Stimulated activated naive CD8-positive, alpha-beta T cell treated with anti-CD3 and anti-CD28 coated beads, Interleukin-15, Interleukin-2, amounts not matched to agents 100 ng/mL and 50 ng/mL, for 24 hours (primary cell): ENCODE data around the gene MEGF8.

ENCODE experiments used
- H3K27ac Mint-ChIP-seq: one replicate; pipeline ENCODE4 v1.8.0; 2021; ENCODE audit warnings: mild to moderate bottlenecking, mixed read lengths
- H3K27me3 Mint-ChIP-seq: one replicate; pipeline ENCODE4 v1.8.0; 2021; ENCODE audit warnings: mixed read lengths
- H3K36me3 Mint-ChIP-seq: one replicate; pipeline ENCODE4 v1.8.0; 2021; ENCODE audit warnings: low read depth, mixed read lengths
- H3K4me1 Mint-ChIP-seq: one replicate; pipeline ENCODE4 v1.8.0; 2021; ENCODE audit warnings: low read depth, mixed read lengths
- H3K4me3 Mint-ChIP-seq: one replicate; pipeline ENCODE4 v1.8.0; 2021; ENCODE audit warnings: mild to moderate bottlenecking, mixed read lengths
- H3K9me3 Mint-ChIP-seq: one replicate; pipeline ENCODE4 v1.8.0; 2021; ENCODE audit warnings: mixed read lengths

Gene MEGF8

DNA sequence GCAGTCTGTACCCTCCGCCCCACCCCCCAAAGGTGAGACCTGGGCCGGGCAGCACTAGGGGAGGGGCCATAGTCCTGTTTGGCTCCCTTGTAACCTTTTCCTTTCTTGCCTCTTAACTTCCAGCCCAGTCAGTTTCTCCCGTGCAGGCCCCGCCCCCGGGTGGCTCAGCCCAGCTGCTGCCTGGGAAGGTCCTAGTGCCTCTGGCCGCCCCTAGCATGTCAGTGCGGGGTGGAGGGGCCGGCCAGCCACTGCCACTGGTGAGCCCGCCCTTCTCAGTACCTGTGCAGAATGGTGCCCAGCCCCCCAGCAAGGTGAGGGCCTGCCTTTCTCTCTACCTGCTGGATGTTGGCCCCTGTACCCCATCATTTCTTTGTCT, 34.0 kb upstream of the MEGF8 start:
- Mint-ChIP-seq H3K4me1 (peaks cover 5% of the 10 kb centered on the region), H3K36me3 (peaks cover 14% of the 10 kb centered on the region), H3K4me3 (no peak overlapping the region), H3K27me3 (no peaks in the 10 kb centered on the region), H3K27ac (no peak overlapping the region), H3K9me3 (no peaks in the 10 kb centered on the region)

DNA sequence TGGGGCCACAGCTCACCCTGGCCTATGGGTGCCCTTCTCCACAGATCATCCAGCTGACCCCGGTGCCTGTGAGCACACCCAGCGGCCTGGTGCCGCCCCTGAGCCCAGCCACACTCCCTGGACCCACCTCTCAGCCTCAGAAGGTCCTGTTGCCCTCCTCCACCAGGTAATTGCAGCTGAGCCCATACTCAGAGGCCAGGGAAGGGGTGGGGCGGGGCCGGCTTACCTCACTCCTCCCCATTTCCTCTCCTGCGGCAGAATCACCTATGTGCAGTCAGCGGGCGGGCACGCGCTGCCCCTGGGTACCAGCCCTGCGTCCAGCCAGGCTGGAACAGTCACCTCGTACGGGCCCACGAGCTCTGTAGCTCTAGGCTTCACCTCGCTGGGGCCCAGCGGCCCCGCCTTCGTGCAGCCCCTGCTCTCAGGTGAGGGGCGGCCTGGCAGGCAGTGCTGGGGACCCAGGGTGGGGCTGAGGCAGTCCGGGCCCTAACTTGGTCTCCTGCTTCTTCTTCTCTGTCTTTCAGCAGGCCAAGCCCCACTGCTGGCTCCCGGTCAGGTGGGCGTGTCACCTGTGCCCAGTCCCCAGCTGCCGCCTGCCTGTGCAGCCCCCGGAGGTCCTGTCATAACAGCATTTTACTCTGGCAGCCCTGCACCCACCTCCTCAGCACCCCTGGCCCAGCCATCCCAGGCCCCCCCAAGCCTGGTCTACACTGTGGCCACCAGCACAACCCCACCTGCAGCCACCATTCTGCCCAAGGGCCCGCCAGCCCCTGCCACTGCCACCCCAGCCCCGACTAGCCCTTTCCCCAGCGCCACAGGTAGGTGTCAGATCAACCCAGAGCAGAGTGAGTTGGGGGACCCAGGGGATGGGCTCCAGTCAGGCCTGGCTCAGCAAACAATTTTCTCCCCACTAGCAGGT, 33.1 kb upstream of the MEGF8 start:
- H3K27me3 Mint-ChIP-seq = no peaks in the 10 kb centered on the region
- H3K4me3 Mint-ChIP-seq = no peak overlapping the region
- H3K4me1 Mint-ChIP-seq = peaks cover 5% of the 10 kb centered on the region
- H3K36me3 Mint-ChIP-seq = peaks cover 19% of the 10 kb centered on the region
- H3K9me3 Mint-ChIP-seq = no peaks in the 10 kb centered on the region
- H3K27ac Mint-ChIP-seq = no peak overlapping the region

DNA sequence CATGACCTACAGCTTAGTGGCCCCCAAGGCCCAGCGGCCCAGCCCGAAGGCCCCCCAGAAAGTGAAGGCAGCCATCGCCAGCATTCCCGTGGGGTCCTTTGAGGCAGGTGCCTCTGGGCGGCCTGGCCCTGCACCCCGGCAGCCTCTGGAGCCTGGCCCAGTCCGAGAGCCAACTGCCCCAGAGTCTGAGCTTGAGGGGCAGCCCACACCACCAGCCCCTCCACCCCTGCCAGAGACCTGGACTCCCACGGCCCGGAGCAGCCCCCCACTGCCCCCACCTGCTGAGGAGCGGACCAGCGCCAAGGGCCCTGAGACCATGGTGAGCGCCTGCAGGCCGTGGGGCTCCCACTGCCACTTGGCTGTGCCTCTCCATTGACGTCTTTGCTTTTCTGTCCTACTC, 32.5 kb upstream of the MEGF8 start:
- H3K36me3 Mint-ChIP-seq = peaks cover 19% of the 10 kb centered on the region
- no peak overlapping the region for H3K27ac Mint-ChIP-seq
- peaks cover 5% of the 10 kb centered on the region for H3K4me1 Mint-ChIP-seq
- no peaks in the 10 kb centered on the region for H3K9me3 Mint-ChIP-seq
- H3K27me3 Mint-ChIP-seq = no peaks in the 10 kb centered on the region
- H3K4me3 Mint-ChIP-seq = no peak overlapping the region

DNA sequence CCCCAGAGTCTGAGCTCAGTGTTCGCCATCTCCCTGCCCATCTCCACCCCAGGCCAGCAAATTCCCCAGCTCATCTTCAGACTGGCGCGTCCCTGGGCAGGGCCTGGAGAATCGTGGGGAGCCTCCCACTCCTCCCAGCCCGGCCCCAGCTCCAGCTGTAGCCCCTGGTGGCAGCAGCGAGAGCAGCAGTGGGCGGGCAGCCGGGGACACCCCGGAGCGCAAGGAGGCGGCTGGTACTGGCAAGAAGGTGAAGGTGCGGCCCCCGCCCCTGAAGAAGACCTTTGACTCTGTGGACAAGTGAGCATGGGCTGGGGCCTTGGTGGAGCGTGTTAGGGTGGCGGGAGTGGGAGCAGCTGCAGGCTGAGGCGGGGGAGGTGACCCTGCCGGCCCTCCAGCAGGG, 31.9 kb upstream of the MEGF8 start:
- Mint-ChIP-seq H3K4me1 (peaks cover 5% of the 10 kb centered on the region), H3K27ac (no peak overlapping the region), H3K27me3 (no peaks in the 10 kb centered on the region), H3K4me3 (no peak overlapping the region), H3K9me3 (no peaks in the 10 kb centered on the region), H3K36me3 (peaks cover 19% of the 10 kb centered on the region)

DNA sequence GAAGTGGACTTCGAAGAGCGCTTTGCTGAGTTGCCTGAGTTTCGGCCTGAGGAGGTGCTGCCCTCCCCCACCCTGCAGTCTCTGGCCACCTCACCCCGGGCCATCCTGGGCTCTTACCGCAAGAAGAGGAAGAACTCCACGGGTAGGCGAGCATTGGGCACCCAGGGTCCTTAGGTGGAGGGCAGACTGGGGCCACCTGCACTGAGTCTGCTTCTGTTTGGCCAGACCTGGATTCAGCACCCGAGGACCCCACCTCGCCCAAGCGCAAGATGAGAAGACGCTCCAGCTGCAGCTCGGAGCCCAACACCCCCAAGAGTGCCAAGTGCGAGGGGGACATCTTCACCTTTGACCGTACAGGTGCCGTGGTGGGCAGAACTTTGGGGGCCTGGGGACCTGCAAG, 31.5 kb upstream of the MEGF8 start:
- no peaks in the 10 kb centered on the region for H3K27me3 Mint-ChIP-seq
- H3K4me3 Mint-ChIP-seq = no peak overlapping the region
- H3K27ac Mint-ChIP-seq = no peak overlapping the region
- peaks cover 19% of the 10 kb centered on the region for H3K36me3 Mint-ChIP-seq
- no peaks in the 10 kb centered on the region for H3K9me3 Mint-ChIP-seq
- H3K4me1 Mint-ChIP-seq = peaks cover 5% of the 10 kb centered on the region

DNA sequence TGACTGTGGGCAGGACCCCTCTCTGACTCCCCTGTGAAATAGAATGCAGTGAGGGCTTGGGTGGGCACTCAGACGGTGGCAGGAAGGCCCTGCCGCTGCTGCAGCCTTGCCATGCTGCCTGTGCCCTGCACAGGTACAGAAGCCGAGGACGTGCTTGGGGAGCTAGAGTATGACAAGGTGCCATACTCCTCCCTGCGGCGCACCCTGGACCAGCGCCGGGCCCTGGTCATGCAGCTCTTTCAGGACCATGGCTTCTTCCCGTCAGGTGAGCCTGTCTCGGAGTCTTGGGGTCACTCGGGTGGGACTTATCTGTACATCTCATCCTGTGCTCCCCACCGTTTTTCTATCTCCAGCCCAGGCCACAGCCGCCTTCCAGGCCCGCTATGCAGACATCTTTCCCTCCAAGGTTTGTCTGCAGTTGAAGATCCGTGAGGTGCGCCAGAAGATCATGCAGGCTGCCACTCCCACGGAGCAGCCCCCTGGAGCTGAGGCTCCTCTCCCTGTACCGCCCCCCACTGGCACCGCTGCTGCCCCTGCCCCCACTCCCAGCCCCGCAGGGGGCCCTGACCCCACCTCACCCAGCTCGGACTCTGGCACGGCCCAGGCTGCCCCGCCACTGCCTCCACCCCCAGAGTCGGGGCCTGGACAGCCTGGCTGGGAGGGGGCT, 30.8 kb upstream of the MEGF8 start:
- Mint-ChIP-seq H3K27ac (no peak overlapping the region), H3K36me3 (peaks cover 18% of the 10 kb centered on the region), H3K9me3 (no peaks in the 10 kb centered on the region), H3K4me3 (no peak overlapping the region), H3K4me1 (peaks cover 5% of the 10 kb centered on the region), H3K27me3 (no peaks in the 10 kb centered on the region)

DNA sequence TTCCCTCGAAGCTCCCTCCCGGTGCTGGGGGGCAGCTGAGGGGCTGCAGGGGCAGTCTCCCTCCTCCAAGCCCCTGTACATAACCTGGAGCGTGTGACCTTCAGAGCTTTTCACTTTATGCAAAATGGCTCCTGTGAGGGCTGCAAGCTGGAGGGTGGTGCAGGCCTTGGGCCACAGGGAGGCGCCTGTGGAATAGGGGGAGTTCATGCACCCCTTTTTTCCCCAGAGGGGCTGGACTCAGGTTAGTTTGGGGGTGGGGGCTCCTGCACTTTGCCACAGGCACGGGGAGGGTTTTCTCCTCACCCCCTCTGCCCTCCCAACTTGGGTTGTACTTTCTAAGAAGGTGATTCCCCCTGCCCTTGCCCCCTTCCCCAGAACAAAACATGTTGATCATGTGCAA, 30.1 kb upstream of the MEGF8 start:
- Mint-ChIP-seq H3K36me3 (peaks cover 15% of the 10 kb centered on the region), H3K27me3 (no peaks in the 10 kb centered on the region), H3K9me3 (no peaks in the 10 kb centered on the region), H3K4me3 (no peak overlapping the region), H3K27ac (no peak overlapping the region), H3K4me1 (peaks cover 5% of the 10 kb centered on the region)

DNA sequence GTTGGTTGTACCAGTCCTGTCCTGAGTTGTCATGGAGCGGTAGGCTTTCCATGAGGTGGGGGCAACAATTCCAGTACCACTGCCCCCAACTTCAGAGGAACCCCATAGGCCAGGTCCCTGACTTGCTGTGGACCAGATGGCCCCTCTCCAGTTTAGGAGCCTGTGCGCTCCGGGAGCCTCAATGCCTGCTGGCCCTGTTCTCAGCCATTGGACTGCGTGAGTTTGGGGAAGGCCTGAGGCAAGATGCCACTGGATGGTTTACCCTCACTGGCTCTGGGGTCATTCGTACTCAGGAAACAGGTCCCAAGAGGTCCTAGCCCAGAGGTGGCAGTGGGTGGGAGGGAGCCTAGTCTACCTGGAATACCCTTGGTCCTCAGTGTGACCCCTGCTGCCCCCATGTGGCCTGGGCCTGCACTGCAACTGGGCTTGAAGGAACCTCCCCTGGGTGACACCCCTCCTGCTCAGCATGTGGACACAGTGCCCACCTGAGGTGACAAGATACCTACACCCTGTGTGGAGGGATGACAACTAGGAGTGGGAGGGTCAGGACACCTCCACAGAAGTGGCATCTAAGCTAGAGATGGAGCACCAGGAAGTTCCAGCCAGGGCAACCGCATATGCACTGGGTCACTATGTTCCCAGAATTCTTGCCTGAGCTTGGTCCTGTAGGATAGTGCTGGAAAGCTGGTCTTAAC, 29.5 kb upstream of the MEGF8 start:
- peaks cover 5% of the 10 kb centered on the region for H3K4me1 Mint-ChIP-seq
- H3K9me3 Mint-ChIP-seq = no peaks in the 10 kb centered on the region
- peaks cover 15% of the 10 kb centered on the region for H3K36me3 Mint-ChIP-seq
- H3K27ac Mint-ChIP-seq = no peak overlapping the region
- no peaks in the 10 kb centered on the region for H3K27me3 Mint-ChIP-seq
- no peak overlapping the region for H3K4me3 Mint-ChIP-seq

DNA sequence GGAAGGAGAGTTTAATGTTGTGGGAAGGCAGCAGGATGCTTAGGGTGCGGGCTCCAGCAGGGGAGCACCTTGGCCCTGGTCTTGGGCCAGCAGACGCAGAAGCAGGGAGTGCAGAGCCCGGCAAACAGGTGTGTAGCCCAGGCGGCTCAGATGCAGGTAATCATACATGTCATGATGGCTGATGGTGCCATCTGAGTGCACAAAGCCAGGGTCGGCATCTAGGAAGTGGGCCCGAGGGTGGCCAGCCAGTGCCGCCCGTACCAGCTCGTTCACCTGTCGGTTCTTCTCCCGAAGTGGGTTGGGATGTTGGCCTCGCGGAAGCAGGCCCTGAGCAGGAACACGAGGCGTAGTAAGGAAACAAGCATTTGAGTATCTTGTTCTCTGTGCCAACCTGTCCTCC, 28.4 kb upstream of the MEGF8 start:
- peaks cover 15% of the 10 kb centered on the region for H3K36me3 Mint-ChIP-seq
- no peaks in the 10 kb centered on the region for H3K27me3 Mint-ChIP-seq
- no peak overlapping the region for H3K27ac Mint-ChIP-seq
- no peaks in the 10 kb centered on the region for H3K9me3 Mint-ChIP-seq
- peaks cover 15% of the 10 kb centered on the region for H3K4me1 Mint-ChIP-seq
- H3K4me3 Mint-ChIP-seq = no peak overlapping the region

DNA sequence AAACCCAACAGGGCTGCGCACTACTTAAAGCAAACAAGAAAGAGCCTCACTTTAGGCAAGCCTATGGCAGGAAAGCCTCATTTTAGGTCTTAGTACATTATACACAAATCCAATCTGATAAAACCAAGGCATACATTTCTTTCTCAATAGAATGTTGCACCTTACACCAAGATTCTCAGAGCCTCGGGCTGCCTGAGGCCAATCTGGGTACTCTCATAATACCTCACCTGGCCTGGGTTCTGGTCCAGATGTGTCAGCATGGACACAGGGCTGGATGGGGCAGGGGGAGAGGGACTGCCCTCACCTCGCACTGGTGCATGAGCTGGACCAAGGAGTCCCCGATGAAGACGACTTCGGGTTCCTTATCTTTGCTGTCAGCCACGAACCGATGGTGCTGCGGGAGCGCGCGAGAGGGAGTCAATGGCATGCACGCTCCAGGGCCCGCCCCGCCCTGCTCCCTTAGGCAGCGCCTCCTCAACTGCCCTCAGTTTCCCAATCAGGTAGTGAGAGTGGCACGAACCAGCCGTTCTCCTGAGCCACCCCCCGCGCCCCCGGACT, 23.7 kb upstream of the MEGF8 start, which contains the start of gene PRR19:
Gene PRR19, plus strand, starts transcription at position 487 of the 558 bp plus-strand sequence. CDS start 7,453 bp downstream, outside the sequence.
- Mint-ChIP-seq H3K9me3 (no peaks in the 10 kb centered on the region), H3K27me3 (no peaks in the 10 kb centered on the region), H3K4me1 (peaks cover 25% of the 10 kb centered on the region), H3K4me3 (peak within 1 kb of the TSS; percentile 87), H3K27ac (peak within 1 kb of the TSS; percentile 76), H3K36me3 (peaks cover 3% of the 10 kb centered on the region)

DNA sequence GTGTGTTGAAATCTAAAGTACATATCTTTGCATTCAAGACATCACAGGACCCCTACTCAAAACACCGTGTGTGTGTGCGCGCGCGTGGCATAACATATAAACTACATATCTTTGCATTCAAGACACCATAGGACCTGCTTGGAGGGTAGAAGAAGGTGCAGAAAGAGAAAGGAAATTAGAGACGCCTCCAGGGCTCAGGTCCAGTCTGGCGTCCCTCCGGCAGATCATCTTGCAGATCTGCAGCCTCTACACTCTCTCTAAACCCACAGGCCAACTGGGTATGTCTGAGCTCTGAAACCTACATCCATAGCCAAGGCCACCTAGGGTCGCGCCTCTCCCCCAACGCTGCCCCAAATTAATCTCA, 22.4 kb upstream of the MEGF8 start:
- peaks cover 25% of the 10 kb centered on the region for H3K4me1 Mint-ChIP-seq

DNA sequence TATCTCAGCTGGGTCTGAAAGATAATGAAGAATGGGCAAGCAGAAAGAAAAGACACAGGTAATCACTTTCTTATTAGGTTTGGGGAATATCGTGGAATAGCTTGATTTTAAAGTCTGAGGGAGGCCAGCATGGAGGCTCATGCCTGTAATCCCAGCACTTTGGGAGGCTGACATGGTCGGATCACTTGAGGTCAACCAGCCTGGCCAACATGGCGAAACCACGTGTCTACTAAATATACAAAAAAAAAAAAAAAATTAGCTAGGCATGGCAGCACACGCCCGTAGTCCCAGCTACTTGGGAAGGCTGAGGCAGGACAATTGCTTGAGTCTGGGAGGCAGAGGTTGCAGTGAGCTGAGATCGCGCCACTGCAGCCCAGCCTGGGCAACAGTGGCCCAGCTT, 21.6 kb upstream of the MEGF8 start:
- peaks cover 25% of the 10 kb centered on the region for H3K4me1 Mint-ChIP-seq
- H3K36me3 Mint-ChIP-seq = no peaks in the 10 kb centered on the region
- no peaks in the 10 kb centered on the region for H3K9me3 Mint-ChIP-seq
- H3K27me3 Mint-ChIP-seq = no peaks in the 10 kb centered on the region
- H3K27ac Mint-ChIP-seq = no peak overlapping the region
- H3K4me3 Mint-ChIP-seq = peak overlapping the region; percentile 87

More for the DNA sequence above, 22.4 kb upstream of the MEGF8 start:
- Mint-ChIP-seq H3K9me3 (no peaks in the 10 kb centered on the region), H3K36me3 (no peaks in the 10 kb centered on the region), H3K27me3 (no peaks in the 10 kb centered on the region), H3K4me3 (peak overlapping the region; percentile 87), H3K27ac (peak overlapping the region; percentile 76)

DNA sequence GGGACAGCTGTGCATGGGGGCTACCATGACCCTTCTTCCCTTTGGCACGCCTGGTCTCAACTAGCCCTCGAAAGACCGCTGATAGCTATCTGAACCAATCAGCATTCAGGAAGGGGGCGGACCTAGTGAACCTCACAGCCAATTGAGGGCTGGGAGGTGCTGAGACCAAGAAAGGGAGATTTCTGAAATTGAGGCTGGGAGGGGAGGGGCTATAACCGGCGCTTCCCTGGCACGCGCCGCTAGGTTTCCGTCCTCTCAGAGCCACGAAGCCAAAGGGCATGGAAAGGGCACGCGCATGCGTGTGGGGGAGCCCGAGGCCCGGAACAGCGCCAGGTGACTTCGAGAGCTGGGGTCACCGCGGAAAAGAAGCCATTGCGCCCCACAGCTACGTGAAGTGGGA, 18.8 kb upstream of the MEGF8 start:
- H3K27me3 Mint-ChIP-seq = peaks cover 10% of the 10 kb centered on the region
- H3K9me3 Mint-ChIP-seq = no peaks in the 10 kb centered on the region
- no peak overlapping the region for H3K4me3 Mint-ChIP-seq
- no peak overlapping the region for H3K27ac Mint-ChIP-seq
- no peaks in the 10 kb centered on the region for H3K36me3 Mint-ChIP-seq
- peaks cover 19% of the 10 kb centered on the region for H3K4me1 Mint-ChIP-seq

DNA sequence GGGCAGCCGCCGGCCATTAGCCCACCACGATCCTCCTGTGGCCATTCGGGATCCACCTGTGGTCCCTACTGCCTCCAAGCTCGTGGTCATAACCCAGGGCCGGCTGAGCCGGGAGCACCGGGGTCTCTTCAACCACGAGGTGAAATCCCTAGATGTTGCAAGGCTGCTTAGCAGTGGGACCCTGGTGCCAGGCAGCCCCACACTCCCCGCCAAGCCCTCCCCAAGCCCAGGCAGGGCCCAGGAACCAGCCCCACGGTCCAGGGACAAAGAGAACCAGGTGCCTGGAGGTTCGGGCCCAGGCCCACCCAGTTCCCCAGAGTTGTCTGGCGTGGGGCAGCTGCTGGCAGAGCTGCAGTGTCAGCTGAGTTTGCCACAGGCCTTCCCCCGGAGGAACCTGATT, 15.7 kb upstream of the MEGF8 start:
- H3K27ac Mint-ChIP-seq = no peak overlapping the region
- H3K4me3 Mint-ChIP-seq = no peak overlapping the region
- H3K4me1 Mint-ChIP-seq = peaks cover 12% of the 10 kb centered on the region
- peaks cover 36% of the 10 kb centered on the region for H3K27me3 Mint-ChIP-seq
- H3K9me3 Mint-ChIP-seq = no peaks in the 10 kb centered on the region
- H3K36me3 Mint-ChIP-seq = no peaks in the 10 kb centered on the region

DNA sequence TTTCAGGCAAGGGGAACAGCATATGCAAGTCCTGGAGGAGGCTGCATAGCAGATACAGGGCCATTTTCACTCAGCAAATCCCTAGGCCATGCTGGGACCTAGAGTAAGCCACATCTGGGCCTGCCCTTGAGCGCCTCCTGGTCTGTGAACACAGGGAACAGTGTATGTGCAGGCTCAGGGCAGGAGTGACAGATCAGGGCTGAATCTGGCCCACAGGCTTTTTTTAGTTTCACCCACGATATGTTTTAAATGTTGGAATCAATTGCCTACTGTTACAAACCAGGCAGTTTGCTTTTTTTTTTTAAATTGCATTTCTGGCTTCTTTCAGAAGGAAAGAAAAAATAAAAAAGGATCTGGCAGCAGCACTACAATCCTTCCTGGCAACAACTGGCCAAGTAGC, 13.8 kb upstream of the MEGF8 start:
- H3K4me3 Mint-ChIP-seq = no peak overlapping the region
- no peak overlapping the region for H3K27ac Mint-ChIP-seq
- H3K36me3 Mint-ChIP-seq = no peaks in the 10 kb centered on the region

More for the DNA sequence above, 13.8 kb upstream of the MEGF8 start:
- H3K9me3 Mint-ChIP-seq = no peaks in the 10 kb centered on the region
- H3K4me1 Mint-ChIP-seq = peaks cover 12% of the 10 kb centered on the region
- H3K27me3 Mint-ChIP-seq = peaks cover 42% of the 10 kb centered on the region
